Measurements from ENCODE around the gene SLC2A9.

DNA sequence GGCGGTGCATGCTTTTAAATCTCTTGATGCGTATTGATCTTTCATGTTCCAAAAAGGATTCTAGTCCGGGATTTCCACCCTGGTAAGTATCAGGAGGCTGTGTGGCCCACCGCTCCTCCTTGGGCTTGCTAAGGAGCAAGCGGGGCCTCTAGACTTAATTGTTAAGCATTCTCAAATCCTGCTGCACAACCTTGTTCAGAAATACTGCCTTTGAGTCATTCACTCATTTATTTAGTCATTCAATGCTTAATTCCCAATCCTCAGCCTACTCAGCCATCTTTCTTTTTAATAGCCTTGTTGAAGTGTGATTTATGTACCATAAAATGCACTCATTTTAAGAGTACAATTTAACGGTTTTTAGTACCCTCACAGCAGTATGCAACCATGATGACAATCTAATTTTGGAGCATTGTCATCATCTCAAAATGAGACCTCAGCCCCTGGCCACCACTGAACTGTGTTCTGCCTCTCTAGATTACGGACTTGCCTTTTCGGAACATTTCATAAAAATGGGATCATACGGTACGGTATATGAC, 15.6 kb upstream of the SLC2A9 start:
- TF ChIP-seq, protein P1, sequence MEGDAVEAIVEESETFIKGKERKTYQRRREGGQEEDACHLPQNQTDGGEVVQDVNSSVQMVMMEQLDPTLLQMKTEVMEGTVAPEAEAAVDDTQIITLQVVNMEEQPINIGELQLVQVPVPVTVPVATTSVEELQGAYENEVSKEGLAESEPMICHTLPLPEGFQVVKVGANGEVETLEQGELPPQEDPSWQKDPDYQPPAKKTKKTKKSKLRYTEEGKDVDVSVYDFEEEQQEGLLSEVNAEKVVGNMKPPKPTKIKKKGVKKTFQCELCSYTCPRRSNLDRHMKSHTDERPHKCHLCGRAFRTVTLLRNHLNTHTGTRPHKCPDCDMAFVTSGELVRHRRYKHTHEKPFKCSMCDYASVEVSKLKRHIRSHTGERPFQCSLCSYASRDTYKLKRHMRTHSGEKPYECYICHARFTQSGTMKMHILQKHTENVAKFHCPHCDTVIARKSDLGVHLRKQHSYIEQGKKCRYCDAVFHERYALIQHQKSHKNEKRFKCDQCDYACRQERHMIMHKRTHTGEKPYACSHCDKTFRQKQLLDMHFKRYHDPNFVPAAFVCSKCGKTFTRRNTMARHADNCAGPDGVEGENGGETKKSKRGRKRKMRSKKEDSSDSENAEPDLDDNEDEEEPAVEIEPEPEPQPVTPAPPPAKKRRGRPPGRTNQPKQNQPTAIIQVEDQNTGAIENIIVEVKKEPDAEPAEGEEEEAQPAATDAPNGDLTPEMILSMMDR (IDR thresholded peaks at IDR 0.05) = no peak
- TF ChIP-seq POLR2A (IDR thresholded peaks at IDR 0.05) = no peak
